ENCODE measurements around the gene SULT1A2. TPM values are rescaled to one million over a fixed set of nuclear protein-coding genes. Genes with fewer than 3 reads are reported as not detected.

Gene SULT1A2
- total and polyA plus RNA-seq, 9 donors = 0.13 to 1.6 (median 0.78) TPM

GRCh38 chr16:28586466-28586865 lies 10.4 kb downstream of the SULT1A2 start:
- no peaks in the 10 kb centered on the region for H3K9me3 ChIP-seq
- no peak overlapping the region for H3K4me3 ChIP-seq
- WGBS, 3 donors = 85 to 87% (median 86%) methylated on average over 3 of the region's 3 CpGs
- H3K4me1 ChIP-seq (ENCODE audit: insufficient read depth) = no peaks in the 10 kb centered on the region
- H3K27ac ChIP-seq = no peak overlapping the region
- TF ChIP-seq EP300 (IDR thresholded peaks at IDR 0.05) = no peak
- TF ChIP-seq, protein P1, sequence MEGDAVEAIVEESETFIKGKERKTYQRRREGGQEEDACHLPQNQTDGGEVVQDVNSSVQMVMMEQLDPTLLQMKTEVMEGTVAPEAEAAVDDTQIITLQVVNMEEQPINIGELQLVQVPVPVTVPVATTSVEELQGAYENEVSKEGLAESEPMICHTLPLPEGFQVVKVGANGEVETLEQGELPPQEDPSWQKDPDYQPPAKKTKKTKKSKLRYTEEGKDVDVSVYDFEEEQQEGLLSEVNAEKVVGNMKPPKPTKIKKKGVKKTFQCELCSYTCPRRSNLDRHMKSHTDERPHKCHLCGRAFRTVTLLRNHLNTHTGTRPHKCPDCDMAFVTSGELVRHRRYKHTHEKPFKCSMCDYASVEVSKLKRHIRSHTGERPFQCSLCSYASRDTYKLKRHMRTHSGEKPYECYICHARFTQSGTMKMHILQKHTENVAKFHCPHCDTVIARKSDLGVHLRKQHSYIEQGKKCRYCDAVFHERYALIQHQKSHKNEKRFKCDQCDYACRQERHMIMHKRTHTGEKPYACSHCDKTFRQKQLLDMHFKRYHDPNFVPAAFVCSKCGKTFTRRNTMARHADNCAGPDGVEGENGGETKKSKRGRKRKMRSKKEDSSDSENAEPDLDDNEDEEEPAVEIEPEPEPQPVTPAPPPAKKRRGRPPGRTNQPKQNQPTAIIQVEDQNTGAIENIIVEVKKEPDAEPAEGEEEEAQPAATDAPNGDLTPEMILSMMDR (IDR thresholded peaks at IDR 0.05) = no peak
- TF ChIP-seq POLR2A (IDR thresholded peaks at IDR 0.05) = no peak
- DNase-seq = no peak
- H3K36me3 ChIP-seq = no peaks in the 10 kb centered on the region
- no peaks in the 10 kb centered on the region for H3K27me3 ChIP-seq
- intact Hi-C loops (cut with DNase I) = no loop called here

GRCh38 chr16:28585674-28586073 lies 11.2 kb downstream of the SULT1A2 start:
- TF ChIP-seq POLR2A (IDR thresholded peaks at IDR 0.05) (no peak), EP300 (IDR thresholded peaks at IDR 0.05) (no peak)
- intact Hi-C loops (cut with DNase I) = no loop called here
- H3K4me1 ChIP-seq (ENCODE audit: insufficient read depth) = no peaks in the 10 kb centered on the region
- no peak overlapping the region for H3K27ac ChIP-seq
- 68 to 80% (median 71%) methylated on average over 11 of the region's 11 CpGs for WGBS, 3 donors
- no peak for DNase-seq
- H3K27me3 ChIP-seq = no peaks in the 10 kb centered on the region
- H3K9me3 ChIP-seq = no peaks in the 10 kb centered on the region
- H3K36me3 ChIP-seq = no peaks in the 10 kb centered on the region
- H3K4me3 ChIP-seq = no peak overlapping the region

DNA sequence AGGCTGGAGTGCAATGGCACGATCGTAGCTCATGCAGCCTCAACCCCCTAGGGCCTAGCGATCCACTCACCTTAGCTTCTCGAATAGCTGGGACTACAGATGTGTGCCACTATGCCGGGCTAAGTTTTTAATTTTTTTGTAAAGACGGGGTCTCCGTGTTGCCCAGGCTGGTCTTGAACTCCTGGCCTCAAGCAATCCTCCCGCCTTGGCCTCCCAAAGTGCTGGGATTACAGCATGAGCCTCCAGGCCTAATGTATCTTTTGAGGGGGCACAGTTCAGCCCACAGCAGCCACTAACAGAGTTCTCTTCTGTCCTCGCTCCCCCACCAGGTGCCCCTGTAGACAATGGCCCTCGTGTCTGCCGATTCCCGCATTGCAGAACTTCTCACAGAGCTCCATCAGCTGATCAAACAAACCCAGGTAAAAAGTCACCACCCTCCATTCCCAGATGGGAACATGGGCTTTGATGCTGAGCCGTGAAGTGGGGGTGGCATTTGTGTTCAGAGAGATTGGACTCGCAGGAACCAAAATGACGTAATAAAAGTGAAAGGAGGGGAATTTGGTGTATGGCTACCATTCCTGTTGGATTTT lies 16.0 kb downstream of the SULT1A2 start:
- 95 to 98% (median 96%) methylated on average over 15 of the region's 15 CpGs for WGBS, 3 donors
- DNase-seq = no peak
- no peaks in the 10 kb centered on the region for H3K4me1 ChIP-seq (ENCODE audit: insufficient read depth)
- no peaks in the 10 kb centered on the region for H3K27me3 ChIP-seq
- H3K9me3 ChIP-seq = no peaks in the 10 kb centered on the region
- H3K4me3 ChIP-seq = no peak overlapping the region
- no peaks in the 10 kb centered on the region for H3K36me3 ChIP-seq
- no peak for TF ChIP-seq EP300 (IDR thresholded peaks at IDR 0.05)
- no peak for TF ChIP-seq POLR2A (IDR thresholded peaks at IDR 0.05)
- TF ChIP-seq, protein P1 (IDR thresholded peaks at IDR 0.05) = no peak
- intact Hi-C loops (cut with DNase I) = no loop called here
- no peak overlapping the region for H3K27ac ChIP-seq

DNA sequence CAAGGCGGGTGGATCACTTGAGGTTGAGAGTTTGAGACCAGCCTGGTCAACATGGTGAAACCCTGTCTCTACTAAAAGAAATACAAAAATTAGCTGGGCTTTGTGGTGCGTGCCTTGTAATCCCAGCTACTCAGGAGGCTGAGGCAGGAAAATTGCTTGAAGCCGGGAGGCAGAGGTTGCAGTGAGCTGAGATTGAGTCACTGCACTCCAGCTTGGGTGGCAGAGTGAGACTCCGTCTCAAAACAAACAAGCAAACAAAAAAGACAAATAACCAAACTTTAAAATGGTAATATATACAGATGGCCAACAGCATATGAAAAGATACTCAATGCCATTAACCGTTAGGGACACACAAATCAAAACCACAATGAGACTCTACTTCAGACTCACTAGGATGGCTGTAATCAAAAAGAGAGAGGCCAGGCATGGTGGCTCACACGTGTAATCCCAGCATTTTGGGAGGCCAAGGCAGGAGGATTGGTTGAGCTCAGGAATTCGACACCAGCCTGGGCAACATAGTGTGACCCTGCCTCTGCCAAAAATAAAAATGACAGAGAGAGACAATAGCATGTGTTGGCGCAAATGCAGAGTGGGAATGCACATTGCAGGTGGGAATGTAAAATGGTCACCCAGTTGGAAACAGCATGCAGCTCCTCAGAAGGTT lies 21.3 kb downstream of the SULT1A2 start:
- TF ChIP-seq POLR2A (IDR thresholded peaks at IDR 0.05) (no peak), EP300 (IDR thresholded peaks at IDR 0.05) (no peak)
- TF ChIP-seq, protein P1 (IDR thresholded peaks at IDR 0.05) = no peak
- intact Hi-C loops (cut with DNase I) = no loop called here
- no peak for DNase-seq
- Histone ChIP-seq H3K9me3 (no peaks in the 10 kb centered on the region), H3K36me3 (no peaks in the 10 kb centered on the region), H3K27me3 (no peaks in the 10 kb centered on the region), H3K27ac (no peak overlapping the region), H3K4me3 (no peak overlapping the region), H3K4me1 (ENCODE audit: insufficient read depth) (peaks cover 16% of the 10 kb centered on the region)
- 93 to 95% (median 94%) methylated on average over 8 of the region's 8 CpGs for WGBS, 3 donors

GRCh38 chr16:28574925-28575324 lies 21.9 kb downstream of the SULT1A2 start:
- DNase-seq = no peak
- TF ChIP-seq, protein P1 (IDR thresholded peaks at IDR 0.05) = no peak
- TF ChIP-seq POLR2A (IDR thresholded peaks at IDR 0.05) = no peak
- TF ChIP-seq EP300 (IDR thresholded peaks at IDR 0.05) = no peak
- no peak overlapping the region for H3K4me3 ChIP-seq
- intact Hi-C loops (cut with DNase I) = no loop called here
- H3K27ac ChIP-seq = no peak overlapping the region
- 91 to 95% (median 94%) methylated on average over 2 of the region's 2 CpGs for WGBS, 3 donors
- H3K4me1 ChIP-seq (ENCODE audit: insufficient read depth) = peaks cover 16% of the 10 kb centered on the region
- no peaks in the 10 kb centered on the region for H3K9me3 ChIP-seq
- H3K27me3 ChIP-seq = no peaks in the 10 kb centered on the region
- H3K36me3 ChIP-seq = no peaks in the 10 kb centered on the region
